Kidney epithelial cell (primary cell): ENCODE data around the gene NOTUM. TPM values are rescaled to one million over a fixed set of nuclear protein-coding genes. Genes with fewer than 3 reads are reported as not detected.

Experiments used
- DNase-seq: peaks from one replicate; pipeline ENCODE4 v3.0.0-alpha.2; 2010; ENCODE audit warnings: low read depth
- H3K27me3 ChIP-seq: 2 replicates; pipeline ENCODE4 v1.6.0; 2011; ENCODE audit warnings: low read length; ENCODE audit not compliant: control insufficient read depth, insufficient read depth
- H3K36me3 ChIP-seq: 2 replicates; pipeline ENCODE4 v1.5.1; 2011; ENCODE audit warnings: low read length; ENCODE audit not compliant: control insufficient read depth, insufficient read depth
- H3K4me3 ChIP-seq: 2 replicates; pipeline ENCODE4 v1.5.1; 2011; ENCODE audit warnings: low read depth, mild to moderate bottlenecking, control low read depth, low read length
- total RNA-seq: library from RNA; depleted of rRNA; stranded (reverse); fragments of >200 nt; gene quantifications from 2 replicates; pipeline ENCODE4 v1.2.3, GENCODE V29; 2015
- TF ChIP-seq, protein P1 (sequence below): IDR thresholded peaks from 2 replicates; pipeline ENCODE4 v1.5.1; 2011; ENCODE audit warnings: mild to moderate bottlenecking, moderate library complexity, low read length, control low read depth, inconsistent platforms; ENCODE audit not compliant: insufficient read depth, poor library complexity, severe bottlenecking

Gene NOTUM
- total RNA-seq, 1 donor from 2014 or later: 0.17 TPM

DNA sequence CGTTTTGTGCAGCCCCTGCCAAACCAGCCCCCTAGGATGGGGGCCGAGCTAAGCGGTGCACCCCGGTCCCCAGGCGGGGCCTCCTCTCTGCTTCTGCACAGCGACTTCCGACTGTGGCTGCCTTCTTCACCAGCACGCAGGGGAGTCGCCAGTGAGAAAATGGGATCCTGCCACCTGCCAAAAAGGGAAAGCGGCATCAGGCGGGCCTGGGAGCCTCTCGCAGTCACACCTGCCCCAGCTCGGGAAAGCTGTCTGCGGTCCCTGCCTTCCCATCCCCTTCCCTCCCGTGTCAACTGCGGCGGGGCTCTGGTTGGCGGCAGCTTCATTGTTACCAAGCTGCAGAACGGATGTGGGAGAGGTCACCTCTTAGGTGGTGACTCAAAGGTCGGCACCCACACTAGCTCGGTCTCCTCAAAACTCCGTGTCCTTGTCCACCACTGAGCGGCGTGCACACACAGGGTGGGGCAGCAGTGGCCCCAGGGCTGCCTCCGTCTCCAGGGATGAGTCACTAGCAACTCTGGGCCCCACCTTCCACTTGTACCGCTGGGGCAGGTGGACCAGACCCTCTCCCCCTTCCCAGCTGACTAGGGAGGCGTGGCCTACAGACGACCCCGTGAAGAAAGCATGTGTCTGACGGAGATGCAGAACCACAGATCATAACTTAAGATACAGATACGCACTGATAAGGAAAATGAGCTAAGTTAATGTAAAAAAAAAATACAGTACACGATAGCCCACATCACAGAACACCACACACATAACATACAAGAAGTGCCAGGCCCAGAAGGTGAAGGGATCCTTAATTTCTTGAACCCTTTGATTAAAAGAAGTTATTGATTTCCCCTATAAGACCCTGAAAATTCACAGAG is 48.3 kb downstream of the NOTUM start:
- Histone ChIP-seq H3K36me3 (peaks cover 6% of the 10 kb centered on the region), H3K27me3 (no peaks in the 10 kb centered on the region), H3K4me3 (no peak overlapping the region)
- TF ChIP-seq, protein P1, sequence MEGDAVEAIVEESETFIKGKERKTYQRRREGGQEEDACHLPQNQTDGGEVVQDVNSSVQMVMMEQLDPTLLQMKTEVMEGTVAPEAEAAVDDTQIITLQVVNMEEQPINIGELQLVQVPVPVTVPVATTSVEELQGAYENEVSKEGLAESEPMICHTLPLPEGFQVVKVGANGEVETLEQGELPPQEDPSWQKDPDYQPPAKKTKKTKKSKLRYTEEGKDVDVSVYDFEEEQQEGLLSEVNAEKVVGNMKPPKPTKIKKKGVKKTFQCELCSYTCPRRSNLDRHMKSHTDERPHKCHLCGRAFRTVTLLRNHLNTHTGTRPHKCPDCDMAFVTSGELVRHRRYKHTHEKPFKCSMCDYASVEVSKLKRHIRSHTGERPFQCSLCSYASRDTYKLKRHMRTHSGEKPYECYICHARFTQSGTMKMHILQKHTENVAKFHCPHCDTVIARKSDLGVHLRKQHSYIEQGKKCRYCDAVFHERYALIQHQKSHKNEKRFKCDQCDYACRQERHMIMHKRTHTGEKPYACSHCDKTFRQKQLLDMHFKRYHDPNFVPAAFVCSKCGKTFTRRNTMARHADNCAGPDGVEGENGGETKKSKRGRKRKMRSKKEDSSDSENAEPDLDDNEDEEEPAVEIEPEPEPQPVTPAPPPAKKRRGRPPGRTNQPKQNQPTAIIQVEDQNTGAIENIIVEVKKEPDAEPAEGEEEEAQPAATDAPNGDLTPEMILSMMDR: no peak
- DNase-seq: no peak

DNA sequence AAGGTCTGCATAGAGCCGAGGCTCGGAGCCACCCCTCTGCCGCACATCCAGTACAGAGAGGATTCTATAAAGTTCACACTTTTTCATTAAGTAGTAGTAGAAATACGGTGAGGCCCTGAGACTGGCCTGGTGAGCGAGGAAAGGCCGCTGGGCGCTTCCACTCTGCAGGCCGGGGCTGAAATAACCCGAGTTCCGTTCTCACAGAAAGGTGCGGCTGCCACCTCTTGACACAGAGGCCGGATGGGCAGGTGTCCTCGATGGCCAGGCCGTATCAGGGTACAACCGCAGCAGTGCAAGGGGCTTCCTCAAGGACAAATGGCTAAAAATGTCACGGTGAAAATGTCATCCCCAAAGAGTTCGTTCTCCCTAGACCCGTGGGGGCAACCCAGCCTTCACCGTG is 49.0 kb downstream of the NOTUM start:
- Histone ChIP-seq H3K27me3 (no peaks in the 10 kb centered on the region), H3K4me3 (no peak overlapping the region), H3K36me3 (peaks cover 6% of the 10 kb centered on the region)
- no peak for DNase-seq
- TF ChIP-seq, protein P1: no peak

DNA sequence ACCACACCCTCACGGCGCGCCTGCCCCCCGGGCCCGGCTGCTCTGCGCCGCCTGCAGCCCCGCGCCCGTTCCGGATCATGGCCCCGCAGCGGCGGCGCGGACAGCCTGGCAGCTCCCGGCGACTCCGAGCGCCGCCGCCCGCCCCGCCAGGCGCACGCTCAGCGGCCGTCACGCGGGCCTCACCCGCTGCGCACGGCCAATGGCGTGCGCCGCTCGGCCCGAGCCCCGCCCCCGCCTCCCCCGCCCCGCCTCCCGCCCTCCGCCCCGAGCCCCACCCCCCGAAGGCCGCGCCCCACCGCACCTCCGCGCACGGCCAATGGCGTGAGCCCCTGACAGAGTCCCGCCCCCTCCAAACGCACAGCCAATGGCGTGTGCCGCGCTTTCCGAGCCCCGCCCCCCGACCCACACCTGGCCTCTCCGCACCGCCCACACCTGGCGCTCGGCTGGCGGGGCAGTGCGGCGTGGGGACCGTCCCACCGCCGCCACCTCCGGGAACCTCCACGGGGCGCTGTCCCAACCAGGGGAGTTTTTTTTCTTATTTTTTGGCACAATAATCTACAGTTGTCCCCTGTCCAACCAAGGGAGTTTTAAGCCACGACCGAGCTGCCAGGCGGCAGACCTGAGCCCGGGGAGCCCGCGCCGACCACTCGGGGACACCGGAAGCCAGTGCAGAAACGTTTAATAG is 49.6 kb downstream of the NOTUM start, which contains the start of gene PCYT2:
Gene PCYT2 (minus strand): TSS at position 123 of the 685 bp plus-strand sequence. CDS start 44 bp downstream, at position 79.
- Histone ChIP-seq H3K27me3 (no peaks in the 10 kb centered on the region), H3K36me3 (peaks cover 6% of the 10 kb centered on the region), H3K4me3 (peak within 1 kb of the TSS; percentile 51)
- TF ChIP-seq, protein P1: no peak
- DNase-seq: no peak

DNA sequence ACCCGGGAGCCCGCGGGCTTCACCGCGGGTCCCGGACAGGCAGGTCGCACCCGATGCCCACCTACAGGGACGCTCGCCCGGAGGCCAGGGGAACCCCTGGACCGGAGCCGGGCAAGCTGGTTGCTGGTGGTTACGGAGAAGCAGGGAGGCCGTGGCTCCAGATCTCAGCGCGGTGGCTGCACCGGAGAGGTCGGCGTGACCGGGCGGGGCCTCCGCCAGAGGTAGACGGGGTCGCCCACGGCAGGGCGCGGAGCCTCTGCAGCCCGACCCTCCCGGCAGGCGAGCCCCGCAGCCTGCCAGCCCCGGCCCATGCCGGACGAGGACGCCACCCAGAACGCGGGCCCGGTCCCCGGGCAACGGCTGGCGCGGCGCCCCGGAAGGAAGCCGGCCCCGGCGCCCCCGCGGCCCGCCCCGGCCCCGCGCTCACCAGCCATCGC is 50.1 kb downstream of the NOTUM start:
- DNase-seq: no peak
- Histone ChIP-seq H3K36me3 (peaks cover 6% of the 10 kb centered on the region), H3K4me3 (peak overlapping the region; percentile 51), H3K27me3 (no peaks in the 10 kb centered on the region)
- TF ChIP-seq, protein P1: no peak

DNA sequence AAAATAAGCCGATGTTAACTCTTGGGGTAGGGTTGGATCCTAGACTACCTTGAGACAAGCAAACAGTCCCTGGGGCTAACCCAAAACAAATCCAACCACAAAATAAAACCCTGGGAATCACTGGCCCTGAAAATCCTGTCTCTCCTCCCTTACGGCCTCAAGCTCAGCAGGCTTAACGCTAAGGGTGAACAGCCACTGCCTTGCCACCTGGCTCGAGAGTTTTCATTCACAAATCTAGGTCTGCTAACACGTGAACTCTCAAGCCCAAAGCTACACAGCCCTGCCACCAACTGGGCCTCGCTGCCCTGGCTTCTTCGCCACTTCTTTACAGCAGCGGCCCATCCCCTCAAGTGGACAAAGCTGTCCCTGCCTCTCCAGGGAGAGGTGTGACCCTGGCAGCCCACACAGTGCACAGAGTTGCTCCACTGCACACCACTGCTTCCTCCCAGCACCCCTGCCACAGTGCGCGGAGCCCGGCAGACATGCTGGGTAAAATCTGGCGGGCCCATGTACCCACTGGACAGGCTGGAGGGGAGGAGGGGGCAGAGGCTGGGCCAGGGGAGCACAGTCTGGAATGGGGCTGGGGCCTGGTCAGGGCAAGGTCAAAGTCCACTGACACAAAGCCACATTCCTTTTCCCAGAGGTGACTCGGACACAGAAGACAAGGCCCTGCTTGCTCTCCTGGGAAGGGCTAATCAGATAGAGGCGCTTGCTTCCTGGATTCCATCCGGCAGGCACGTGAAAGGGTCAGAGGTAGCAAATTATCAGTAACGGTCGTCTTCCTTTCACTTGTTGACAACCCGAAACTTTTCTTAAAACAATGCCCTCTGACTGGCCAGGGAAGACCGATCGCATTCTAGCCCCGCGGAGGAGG is 50.8 kb downstream of the NOTUM start:
- Histone ChIP-seq H3K36me3 (peaks cover 4% of the 10 kb centered on the region), H3K4me3 (peak overlapping the region; percentile 51), H3K27me3 (no peaks in the 10 kb centered on the region)
- no peak for DNase-seq
- TF ChIP-seq, protein P1: no peak
